CD4-positive, CD25-positive, alpha-beta regulatory T cell (primary cell): ENCODE measurements around the gene TSC22D3. TPM values are rescaled to one million over a fixed set of nuclear protein-coding genes. Genes with fewer than 3 reads are reported as not detected.
"Not testable (repeated sequence)": the region's sequence is repeated elsewhere in the genome, so short reads cannot be mapped to it uniquely, and the experiment has no call there.

Experiments used
- ATAC-seq, 2 donors: fragments of 150-1000 bp; cut with Tn5 transposase; one replicate each; pipeline ENCODE4 v1.10.0; 2021; ENCODE audit warnings: low read depth in 2 of 2, moderate number of reproducible peaks in 2 of 2, moderate library complexity in 1 of 2
- DNase-seq, 3 donors: peaks; one replicate each; pipeline versions ENCODE4 v3.0.0 to v3.0.0-alpha.2; 2012 to 2022; ENCODE audit warnings: mixed read lengths in 1 of 3
- H3K27ac ChIP-seq: one replicate; pipeline ENCODE4 v1.7.0; 2013; ENCODE audit warnings: mild to moderate bottlenecking, low read length; ENCODE audit not compliant: insufficient read depth, poor library complexity, severe bottlenecking
- H3K27me3 ChIP-seq: one replicate; pipeline ENCODE4 v1.7.0; 2013; ENCODE audit warnings: low read length; ENCODE audit not compliant: control insufficient read depth, insufficient read depth
- H3K36me3 ChIP-seq: one replicate; pipeline ENCODE4 v1.7.0; 2013; ENCODE audit warnings: mild to moderate bottlenecking, low read length, moderate library complexity; ENCODE audit not compliant: control insufficient read depth, insufficient read depth
- H3K4me1 ChIP-seq: 2 replicates; pipeline ENCODE4 v1.7.0; 2013; ENCODE audit warnings: mild to moderate bottlenecking, low read length; ENCODE audit not compliant: insufficient read depth, control insufficient read depth, poor library complexity, severe bottlenecking
- H3K4me3 ChIP-seq: one replicate; pipeline ENCODE4 v1.7.0; 2013; ENCODE audit warnings: low read depth, mild to moderate bottlenecking, low read length, moderate library complexity
- H3K9me3 ChIP-seq, 2 experiments: 1 replicate in 1 of 2; 2 replicates in 1 of 2; pipeline ENCODE4 v1.7.0; 2013; ENCODE audit warnings: low read length in 2 of 2, mild to moderate bottlenecking in 1 of 2, moderate library complexity in 1 of 2; ENCODE audit not compliant: control insufficient read depth in 2 of 2
- H3K27ac Mint-ChIP-seq, 3 donors: one replicate each; pipeline ENCODE4 v1.8.0; 2020 to 2022; ENCODE audit warnings: mild to moderate bottlenecking in 3 of 3, mixed read lengths in 3 of 3, moderate library complexity in 2 of 3
- H3K27me3 Mint-ChIP-seq: one replicate; pipeline ENCODE4 v1.8.0; 2022; ENCODE audit warnings: mild to moderate bottlenecking, mixed read lengths
- H3K36me3 Mint-ChIP-seq: one replicate; pipeline ENCODE4 v1.8.0; 2020; ENCODE audit warnings: mixed read lengths
- H3K4me1 Mint-ChIP-seq, 4 donors: one replicate each; pipeline ENCODE4 v1.8.0; 2020 to 2022; ENCODE audit warnings: mixed read lengths in 4 of 4, mild to moderate bottlenecking in 1 of 4
- H3K4me3 Mint-ChIP-seq, 4 donors: one replicate each; pipeline ENCODE4 v1.8.0; 2020 to 2022; ENCODE audit warnings: mild to moderate bottlenecking in 4 of 4, mixed read lengths in 4 of 4, moderate library complexity in 3 of 4
- H3K9me3 Mint-ChIP-seq, 7 donors: one replicate each; pipeline ENCODE4 v1.8.0; 2020 to 2022; ENCODE audit warnings: mixed read lengths in 7 of 7, mild to moderate bottlenecking in 3 of 7, moderate library complexity in 2 of 7
- polyA plus RNA-seq, 4 donors: library from polyadenylated mRNA; unstranded; fragments of 300-500 nt; fragmentation: Illumina TruSeq; gene quantifications; one replicate each; pipeline ENCODE4 v1.2.3, GENCODE V29; 2021
- total RNA-seq: library from RNA; stranded (reverse); gene quantifications from one replicate; pipeline ENCODE4 v1.2.3, GENCODE V29; 2022

Gene TSC22D3
- total and polyA plus RNA-seq, 5 donors from 2014 or later: 624 to 2,718 (median 1,073) TPM

- peaks cover 7% of the 10 kb centered on the region for H3K27me3 Mint-ChIP-seq
- peaks cover 19 to 83% (median 33%) of the 10 kb centered on the region in 4 donors for H3K4me1 Mint-ChIP-seq
- peak overlapping the region; percentile 88 to 96 (median 93) for H3K4me3 Mint-ChIP-seq
- H3K4me3 ChIP-seq: peak overlapping the region; percentile 74
- peak overlapping the region; percentile 98 for H3K27ac Mint-ChIP-seq
- H3K9me3 ChIP-seq: no peaks in the 10 kb centered on the region
- H3K36me3 ChIP-seq: no peaks in the 10 kb centered on the region
- peak in 1 of 3 donors; percentile 35 for DNase-seq
- H3K4me1 ChIP-seq: peaks cover 64% of the 10 kb centered on the region
- peak in 1 of 2 donors; percentile 1 for ATAC-seq
- H3K27ac ChIP-seq: peak overlapping the region; percentile 98
- H3K27me3 ChIP-seq: no peaks in the 10 kb centered on the region
- peaks cover 0 to 1% (median 0%) of the 10 kb centered on the region in 7 donors for H3K9me3 Mint-ChIP-seq
- H3K36me3 Mint-ChIP-seq: no peaks in the 10 kb centered on the region
These were observed 100.9 kb downstream of the TSC22D3 start for GRCh38 chrX:107674480-107675364.

- peaks cover 3% of the 10 kb centered on the region for H3K36me3 Mint-ChIP-seq
- H3K27ac Mint-ChIP-seq: peak overlapping the region; percentile 69 to 98 (median 98)
- peaks cover 7% of the 10 kb centered on the region for H3K27me3 Mint-ChIP-seq
- ATAC-seq (peak; percentile 84 to 88), DNase-seq (peak; percentile 85 to 96 (median 95))
- no peaks in the 10 kb centered on the region for H3K9me3 ChIP-seq
- peaks cover 0 to 1% (median 0%) of the 10 kb centered on the region in 7 donors for H3K9me3 Mint-ChIP-seq
- peak overlapping the region; percentile 88 to 96 (median 93) for H3K4me3 Mint-ChIP-seq
- peaks cover 56% of the 10 kb centered on the region for H3K4me1 ChIP-seq
- H3K4me1 Mint-ChIP-seq: peaks cover 18 to 81% (median 33%) of the 10 kb centered on the region in 4 donors
- peak overlapping the region; percentile 74 for H3K4me3 ChIP-seq
- no peaks in the 10 kb centered on the region for H3K27me3 ChIP-seq
- no peaks in the 10 kb centered on the region for H3K36me3 ChIP-seq
- peak overlapping the region; percentile 98 for H3K27ac ChIP-seq
These were observed 101.6 kb downstream of the TSC22D3 start for GRCh38 chrX:107673933-107674479.

GRCh38 chrX:107673431-107673830 is 102.2 kb downstream of the TSC22D3 start:
- no peaks in the 10 kb centered on the region for H3K9me3 ChIP-seq
- Mint-ChIP-seq H3K4me3 (peak overlapping the region; percentile 88 to 94 (median 93)), H3K27me3 (peaks cover 7% of the 10 kb centered on the region), H3K27ac (peak overlapping the region; percentile 95 to 98 (median 98)), H3K36me3 (peaks cover 3% of the 10 kb centered on the region), H3K4me1 (peaks cover 14 to 78% (median 30%) of the 10 kb centered on the region in 4 donors), H3K9me3 (peaks cover 0 to 1% (median 0%) of the 10 kb centered on the region in 7 donors)
- H3K4me3 ChIP-seq: peak overlapping the region; percentile 64
- no peaks in the 10 kb centered on the region for H3K36me3 ChIP-seq
- H3K4me1 ChIP-seq: peaks cover 51% of the 10 kb centered on the region
- DNase-seq (no peak), ATAC-seq (peak in 1 of 2 donors; percentile 1)
- H3K27me3 ChIP-seq: no peaks in the 10 kb centered on the region
- peak overlapping the region; percentile 98 for H3K27ac ChIP-seq

- Mint-ChIP-seq H3K4me3 (peak overlapping the region; percentile 88 to 94 (median 93)), H3K4me1 (peaks cover 14 to 73% (median 29%) of the 10 kb centered on the region in 4 donors), H3K27me3 (peaks cover 7% of the 10 kb centered on the region), H3K36me3 (peaks cover 3% of the 10 kb centered on the region), H3K27ac (peak overlapping the region; percentile 95 to 98 (median 98)), H3K9me3 (peaks cover 0 to 1% (median 0%) of the 10 kb centered on the region in 7 donors)
- Histone ChIP-seq H3K27me3 (no peaks in the 10 kb centered on the region), H3K4me1 (peaks cover 46% of the 10 kb centered on the region), H3K4me3 (peak overlapping the region; percentile 64), H3K36me3 (no peaks in the 10 kb centered on the region), H3K9me3 (no peaks in the 10 kb centered on the region), H3K27ac (peak overlapping the region; percentile 98)
- peak; percentile 68 to 91 (median 89) for DNase-seq
- ATAC-seq: peak; percentile 56 to 59
These were observed 102.6 kb downstream of the TSC22D3 start for GRCh38 chrX:107672955-107673378.

GRCh38 chrX:107671256-107671655 is 104.3 kb downstream of the TSC22D3 start:
- H3K4me1 ChIP-seq: peaks cover 34% of the 10 kb centered on the region
- Mint-ChIP-seq H3K27ac (peak overlapping the region in 2 of 3 donors; percentile 77 to 80), H3K4me1 (peaks cover 20 to 69% (median 29%) of the 10 kb centered on the region in 4 donors)
- not testable (repeated sequence) for H3K27me3 ChIP-seq, ATAC-seq, H3K9me3 Mint-ChIP-seq, H3K4me3 ChIP-seq, DNase-seq, H3K27me3 Mint-ChIP-seq, H3K9me3 ChIP-seq, H3K36me3 Mint-ChIP-seq, H3K27ac ChIP-seq, H3K4me3 Mint-ChIP-seq, H3K36me3 ChIP-seq

GRCh38 chrX:107669885-107670628 is 105.5 kb downstream of the TSC22D3 start:
- Mint-ChIP-seq H3K4me3 (peak overlapping the region in 2 of 4 donors; percentile 43 to 56), H3K9me3 (peaks cover 0 to 1% (median 0%) of the 10 kb centered on the region in 7 donors), H3K27ac (peak overlapping the region in 2 of 3 donors; percentile 74 to 80), H3K4me1 (peaks cover 13 to 58% (median 19%) of the 10 kb centered on the region in 4 donors), H3K27me3 (peaks cover 7% of the 10 kb centered on the region), H3K36me3 (peaks cover 3% of the 10 kb centered on the region)
- Histone ChIP-seq H3K4me1 (peaks cover 24% of the 10 kb centered on the region), H3K36me3 (no peaks in the 10 kb centered on the region), H3K27me3 (no peaks in the 10 kb centered on the region), H3K27ac (no peak overlapping the region), H3K9me3 (no peaks in the 10 kb centered on the region), H3K4me3 (no peak overlapping the region)
- DNase-seq (no peak), ATAC-seq (no peak)

- no peaks in the 10 kb centered on the region for H3K9me3 ChIP-seq
- Mint-ChIP-seq H3K4me1 (peaks cover 6 to 50% (median 12%) of the 10 kb centered on the region in 4 donors), H3K36me3 (peaks cover 3% of the 10 kb centered on the region), H3K4me3 (peak overlapping the region in 1 of 4 donors; percentile 33), H3K9me3 (peaks cover 0 to 1% (median 0%) of the 10 kb centered on the region in 7 donors), H3K27me3 (peaks cover 7% of the 10 kb centered on the region), H3K27ac (peak overlapping the region in 1 of 3 donors; percentile 65)
- peaks cover 3% of the 10 kb centered on the region for H3K36me3 ChIP-seq
- no peaks in the 10 kb centered on the region for H3K27me3 ChIP-seq
- H3K4me3 ChIP-seq: no peak overlapping the region
- ATAC-seq (no peak), DNase-seq (peak in 1 of 3 donors; percentile 26)
- H3K27ac ChIP-seq: no peak overlapping the region
- peaks cover 16% of the 10 kb centered on the region for H3K4me1 ChIP-seq
These were observed 106.3 kb downstream of the TSC22D3 start for GRCh38 chrX:107669261-107669660.
